NCI-H2029 treated with DMSO at 0.1 percent for 48 hours (cell line): Measurements from ENCODE around the gene LCAT.

ENCODE experiments used
- DNase-seq: peaks from one replicate; lab custom pipeline; 2025; lab: John Stamatoyannopoulos, UW

Gene LCAT

DNA sequence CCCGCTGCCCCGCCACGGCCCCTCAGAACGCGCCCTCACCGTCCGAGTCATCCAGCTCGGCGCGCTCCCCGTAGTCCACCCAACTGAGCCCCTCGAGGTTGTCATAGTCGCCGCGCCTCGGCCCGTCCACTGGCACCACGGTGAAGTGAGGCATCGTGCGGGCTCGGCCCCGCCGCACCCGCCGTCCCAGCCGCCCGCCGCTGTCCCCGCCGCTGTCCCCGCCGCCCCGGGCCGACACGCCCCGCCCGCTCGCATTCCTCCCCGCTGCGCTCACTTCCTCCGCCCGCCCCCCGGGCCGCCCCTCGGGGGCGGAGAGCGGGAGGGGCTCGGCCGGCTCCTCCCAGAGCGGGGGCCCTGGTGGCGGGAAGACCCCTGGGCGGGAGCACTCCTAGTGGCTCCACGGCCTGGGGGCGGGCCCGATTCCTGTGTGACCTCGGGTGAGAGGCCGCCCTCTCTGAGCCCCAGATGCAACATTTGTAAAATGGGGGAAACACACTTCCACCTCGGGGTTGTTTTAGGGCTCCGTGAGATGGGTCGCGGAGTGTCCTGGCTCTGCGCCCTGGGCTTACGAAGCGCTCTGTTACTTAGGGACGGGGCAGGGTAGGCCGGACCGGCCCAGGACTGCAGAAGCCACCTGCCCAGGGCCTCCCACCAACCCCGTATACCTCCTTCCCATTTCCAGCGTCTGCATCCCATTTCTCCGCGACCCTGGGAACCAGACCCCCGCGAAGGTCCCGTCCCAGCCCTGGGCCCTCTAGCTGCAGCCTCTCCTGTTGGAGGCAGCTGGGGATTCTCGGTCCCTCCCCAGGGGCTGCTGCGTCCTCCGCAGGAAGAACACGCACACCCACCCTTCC, 24.7 kb upstream of the LCAT start, which contains the start of gene SLC12A4:
Gene SLC12A4, minus strand, starts transcription at position 238 of the 854 bp plus-strand sequence. Its CDS starts 84 bp downstream, at position 154.
- DNase-seq: no peak

- DNase-seq: no peak
Measured at GRCh38 chr16:67967958-67968399, 24.1 kb upstream of the LCAT start.

DNA sequence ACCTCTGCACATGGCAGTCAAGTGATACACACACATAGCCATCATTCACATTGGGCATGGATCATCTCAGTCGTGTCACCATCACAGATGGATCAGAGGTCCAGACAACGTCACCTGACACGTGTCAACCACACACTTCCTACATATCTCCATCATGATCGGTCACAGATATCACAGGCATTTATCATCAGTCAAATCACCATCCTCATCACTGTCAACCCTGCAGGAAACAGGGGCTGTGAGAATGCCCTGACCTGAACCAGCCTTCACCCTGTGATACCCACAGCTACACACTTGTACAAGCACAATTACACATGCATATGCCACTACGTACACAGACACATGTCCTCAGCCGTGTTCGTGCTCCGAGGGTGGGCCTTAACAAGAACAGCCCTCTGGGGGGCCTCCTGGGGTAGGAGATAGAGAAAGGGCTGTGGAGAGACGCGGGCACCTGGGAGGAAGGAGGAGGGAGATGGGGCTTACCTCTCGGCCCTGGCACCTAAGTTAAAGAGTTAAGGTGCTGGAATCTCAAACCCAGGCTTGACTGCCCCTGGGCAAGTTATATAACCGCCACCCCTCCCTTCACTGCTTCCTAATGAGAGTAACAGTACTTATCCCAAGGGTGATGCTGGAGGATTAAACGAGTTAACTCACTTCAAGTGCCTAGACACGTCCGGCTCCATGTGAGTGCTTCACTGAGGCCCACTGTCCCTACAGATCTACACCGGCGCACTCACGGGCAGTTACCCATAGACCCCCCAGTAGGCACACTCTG, 23.4 kb upstream of the LCAT start:
- DNase-seq: no peak

DNA sequence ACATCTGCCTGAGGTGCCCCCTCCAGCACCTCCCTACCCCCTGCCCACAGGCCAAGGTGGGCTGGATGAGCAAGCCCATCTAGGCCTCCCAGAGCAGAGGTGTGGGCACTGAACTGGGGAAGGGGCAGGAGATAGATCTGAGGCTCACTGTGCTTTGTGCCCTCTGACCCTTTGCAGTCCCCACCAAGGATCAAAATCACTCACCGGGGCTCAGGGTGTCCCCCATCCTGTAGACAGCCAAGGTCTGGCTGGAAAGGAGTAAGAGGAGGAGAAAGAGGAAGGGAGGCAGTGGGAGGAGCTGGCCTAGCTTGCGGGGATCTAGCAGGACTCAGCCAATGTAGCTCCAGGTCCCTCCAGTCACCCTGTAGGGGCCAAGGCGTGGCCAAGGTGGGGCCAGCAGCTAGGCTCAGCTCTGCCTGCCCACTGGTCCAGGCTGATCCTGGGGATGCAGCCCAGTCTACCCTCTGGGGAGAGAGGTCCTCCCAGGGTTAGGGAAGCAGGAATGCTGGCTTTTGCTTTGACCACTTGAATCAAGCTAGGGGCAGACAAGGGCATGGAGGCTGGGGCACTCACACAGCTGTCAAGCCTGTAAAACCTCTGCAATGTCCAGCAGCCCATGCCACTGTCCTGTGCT, 22.7 kb upstream of the LCAT start:
- DNase-seq: no peak

- no peak for DNase-seq
Measured at GRCh38 chr16:67965668-67966548, 22.0 kb upstream of the LCAT start.

DNA sequence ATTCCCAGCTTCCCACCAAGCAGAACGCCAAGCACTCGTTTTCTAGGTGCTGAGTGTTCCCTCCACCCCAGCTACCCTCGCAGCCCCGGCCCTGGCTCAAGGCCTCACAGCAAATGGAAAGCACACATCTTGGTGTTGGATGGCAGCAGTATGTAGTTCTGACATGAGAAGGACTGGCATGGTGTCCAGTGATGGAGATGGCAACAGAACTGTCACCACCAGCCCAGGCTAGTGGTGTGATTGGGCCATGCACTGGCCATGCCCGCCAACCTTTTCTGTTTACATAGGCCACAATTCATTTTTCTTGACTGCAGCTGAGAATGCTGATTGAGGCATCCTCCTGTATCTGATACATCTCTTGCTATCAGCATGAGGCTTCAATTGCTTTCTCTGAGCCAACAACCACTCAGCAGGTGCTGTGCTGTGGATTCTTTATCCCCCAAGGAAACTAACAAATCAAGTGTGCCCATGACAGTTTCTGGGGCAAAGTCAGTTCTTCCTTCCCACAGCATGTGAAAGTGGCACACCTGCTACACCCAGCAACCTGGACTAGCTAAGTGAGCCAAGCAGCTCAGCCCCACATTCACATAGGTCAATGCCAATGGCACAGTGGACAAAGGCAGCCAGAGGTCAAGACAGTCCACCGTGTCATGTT, 20.7 kb upstream of the LCAT start:
- no peak for DNase-seq

GRCh38 chr16:67963662-67964321, 19.9 kb upstream of the LCAT start:
- DNase-seq: no peak

GRCh38 chr16:67963292-67963661, 19.4 kb upstream of the LCAT start:
- DNase-seq: no peak

- DNase-seq: no peak
Measured at GRCh38 chr16:67962135-67962534, 18.2 kb upstream of the LCAT start.

- DNase-seq: peak; percentile 80
Measured at GRCh38 chr16:67961551-67961957, 17.6 kb upstream of the LCAT start.

DNA sequence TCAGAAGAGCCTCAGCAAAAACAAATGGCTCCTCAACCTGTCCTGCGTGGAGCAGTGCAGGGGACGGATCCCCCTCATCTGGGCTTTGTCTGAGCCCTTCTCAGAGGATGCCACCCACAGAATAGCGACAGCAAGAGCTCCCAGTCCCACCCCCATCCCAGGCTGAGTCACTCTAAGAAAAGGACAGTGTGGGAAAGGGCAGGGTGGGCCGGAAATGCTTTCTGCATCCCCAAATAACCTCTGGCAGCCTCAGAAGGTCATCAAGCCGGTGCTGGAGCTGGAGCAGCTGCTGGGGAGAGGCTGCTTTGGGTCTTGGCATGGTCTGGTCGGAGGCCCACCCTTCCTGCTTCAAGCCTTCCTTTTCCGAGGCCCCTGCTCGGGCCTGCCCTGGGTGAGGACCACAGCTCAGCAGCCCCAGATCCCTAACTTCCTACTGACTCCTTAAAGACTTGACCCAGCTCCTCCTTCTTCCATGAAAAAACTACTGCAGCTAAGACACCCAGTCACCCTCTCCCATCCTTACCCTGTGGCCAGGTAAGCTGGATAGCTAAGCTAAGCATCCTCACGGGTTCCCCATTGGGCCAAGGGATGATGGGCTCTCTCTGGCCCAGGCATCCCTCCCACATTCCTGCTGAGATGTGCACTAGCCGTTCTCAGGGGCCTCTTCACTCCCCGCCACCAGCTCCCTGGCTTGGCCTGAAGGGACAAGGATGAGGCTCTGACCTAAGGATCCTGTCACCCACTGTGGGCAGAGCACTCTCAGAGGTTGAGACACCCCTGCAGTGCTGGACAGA, 15.8 kb upstream of the LCAT start:
- no peak for DNase-seq

GRCh38 chr16:67957622-67958021, 13.7 kb upstream of the LCAT start:
- no peak for DNase-seq

DNA sequence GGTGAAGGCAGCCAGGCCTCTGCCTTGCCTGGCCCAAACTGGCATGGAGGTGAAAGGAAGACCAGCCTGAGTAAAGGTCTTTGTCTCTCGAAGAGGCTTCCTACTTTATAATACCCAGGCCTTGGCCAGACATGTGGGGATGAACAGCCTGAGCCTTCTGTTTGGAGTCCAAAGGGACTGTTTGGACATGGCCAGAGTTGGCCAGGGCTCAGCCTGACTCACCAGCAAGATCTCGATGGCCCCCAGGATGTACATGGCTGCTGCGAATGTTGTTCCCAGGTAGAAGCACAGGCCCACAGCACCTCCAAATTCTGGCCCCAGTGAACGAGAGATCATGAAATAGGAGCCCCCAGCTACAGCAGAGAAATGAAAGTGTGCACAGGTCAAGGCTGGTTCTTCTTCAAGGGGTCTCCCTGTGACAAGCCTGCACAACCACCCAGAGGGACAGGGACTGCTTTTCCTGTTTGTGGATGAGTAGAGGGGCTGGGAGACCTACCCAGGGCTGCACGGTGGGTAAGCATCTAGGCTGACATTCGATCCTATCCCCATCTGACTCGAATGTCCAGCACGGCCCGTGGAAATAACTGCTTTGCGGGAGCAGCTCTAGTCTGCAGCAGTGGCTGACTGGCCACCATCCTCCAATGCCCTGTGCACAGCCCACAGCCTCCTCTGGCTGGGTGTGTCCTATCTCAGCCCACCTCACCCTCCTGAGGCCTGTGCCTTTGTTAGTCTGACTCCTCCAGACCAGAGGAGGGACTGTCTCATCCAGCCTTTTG, 10.7 kb upstream of the LCAT start:
- no peak for DNase-seq

- DNase-seq: no peak
Measured at GRCh38 chr16:67953641-67954375, 9.9 kb upstream of the LCAT start.

DNA sequence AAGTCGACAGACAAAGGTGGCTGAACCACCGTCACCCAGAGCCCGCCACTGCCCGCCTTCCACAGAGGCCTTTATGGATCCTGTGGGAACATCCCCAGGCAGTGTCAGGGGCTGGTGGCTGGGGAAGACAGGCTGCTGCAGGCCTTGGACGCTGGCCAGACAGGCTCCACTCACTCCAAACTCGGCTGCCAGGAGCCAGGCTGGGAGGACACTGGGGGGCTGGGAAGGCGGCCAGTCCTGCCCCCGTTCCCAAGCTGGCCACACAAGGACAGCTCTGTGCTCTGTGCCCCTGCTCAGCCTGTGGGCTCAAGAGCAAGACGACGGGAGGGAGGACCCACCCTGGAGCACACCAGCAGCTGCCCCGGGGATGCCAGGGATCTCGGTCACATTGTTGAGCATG, 7.6 kb upstream of the LCAT start:
- no peak for DNase-seq

- DNase-seq: no peak
Measured at GRCh38 chr16:67950335-67950843, 6.5 kb upstream of the LCAT start.

GRCh38 chr16:67949645-67950044, 5.7 kb upstream of the LCAT start:
- no peak for DNase-seq

- DNase-seq: no peak
Measured at GRCh38 chr16:67948015-67948414, 4.1 kb upstream of the LCAT start.
